Psoas muscle (tissue), 8 donors: Measurements from ENCODE around the gene GFRA1. TPM values are rescaled to one million over a fixed set of nuclear protein-coding genes. Genes with fewer than 3 reads are reported as not detected.

Experiments used
- ATAC-seq, 4 donors: fragments of 200-7000 bp; cut with Tn5 transposase; one replicate each; pipeline ENCODE4 v1.9.1; 2020; ENCODE audit warnings: moderate library complexity in 3 of 4, mild to moderate bottlenecking in 2 of 4
- DNase-seq, 2 donors: peaks; one replicate each; pipeline ENCODE4 v3.0.0-alpha.2; 2020
- H3K27ac ChIP-seq: fragments of 200-600 bp; one replicate; pipeline ENCODE4 v1.8.0; 2022
- H3K27me3 ChIP-seq, 3 donors: fragments of 200-600 bp in 1 of 3; one replicate each; pipeline versions ENCODE4 v1.6.1 to v1.8.0; 2013 to 2022; ENCODE audit warnings: low read length in 2 of 3, mild to moderate bottlenecking in 2 of 3, moderate library complexity in 1 of 3; ENCODE audit not compliant: insufficient read depth in 3 of 3
- H3K36me3 ChIP-seq, 2 donors: fragments of 200-600 bp in 1 of 2; one replicate each; pipeline versions ENCODE4 v1.6.1 to v1.8.0; 2013 to 2022; ENCODE audit warnings: low read depth in 1 of 2, mild to moderate bottlenecking in 1 of 2, moderate library complexity in 1 of 2; ENCODE audit not compliant: insufficient read depth in 1 of 2
- H3K4me1 ChIP-seq: fragments of 200-600 bp; one replicate; pipeline ENCODE4 v1.8.0; 2022
- H3K4me3 ChIP-seq: fragments of 200-600 bp; one replicate; pipeline ENCODE4 v1.8.0; 2022; ENCODE audit warnings: mild to moderate bottlenecking
- H3K9me3 ChIP-seq: fragments of 200-600 bp; one replicate; pipeline ENCODE4 v1.8.0; 2022
- CTCF ChIP-seq: fragments of 200-600 bp; IDR thresholded peaks from one replicate; pipeline ENCODE4 v1.8.0; 2022; ENCODE audit warnings: antibody characterized with exemption
- WGBS, 3 donors: extraction: QIAGEN DNeasy Blood & Tissue Kit; methylation state at CpG; one replicate each; pipeline versions ENCODE4 v1.1.6 to v1.1.7; 2013; 5-methylcytosine and 5-hydroxymethylcytosine counted together
- intact Hi-C, 2 donors: fragments of 100-400 bp; cut with DNase I; formaldehyde crosslinking; loops; one replicate each; pipeline versions ENCODE4 v1.11.0 to v1.14.2; 2022
- polyA plus RNA-seq, 3 donors: library from polyadenylated mRNA; stranded (reverse); fragments of 200-250 nt; gene quantifications; one replicate each; pipeline ENCODE4 v1.2.3, GENCODE V29; 2013
- total RNA-seq, 4 donors: library from RNA; stranded (reverse); fragmentation: NEBNext Ultra II Directional in 2 of 4; extraction: Animal tissue kit (Norgen Biotek cat#: 25700) in 2 of 4; gene quantifications; one replicate each; pipeline versions ENCODE4 v1.2.1 to v1.2.4, GENCODE V29; 2021 to 2023
- donor health status: healthy with polysubstance abuse.
- donor health status: DM: no; HTN: no; CAD: no; lungs with moderate emphysema.
- donor health status: Bipolar disorder and iron deficiency.
- donor health status: healthy.
- donor health status: DM: yes; HTN: yes; CAD: no.
- donor health status: DM: no; HTN: no; CAD: no.
- donor health status: DM: no; HTN: no; CAD: no.
- donor health status: DM: yes; HTN: yes; CAD: no.

The GFRA1 gene
- total and polyA plus RNA-seq, 7 donors: 4.6 to 12.1 (median 7.1) TPM

GRCh38 chr10:116163333-116164131, 109.5 kb downstream of the GFRA1 start:
- H3K4me1 ChIP-seq: no peaks in the 10 kb centered on the region
- H3K9me3 ChIP-seq: no peaks in the 10 kb centered on the region
- TF ChIP-seq CTCF: no peak
- WGBS, 3 donors: 81 to 87% (median 82%) methylated on average over 18 of the region's 18 CpGs
- intact Hi-C loops: no loop called here
- H3K27me3 ChIP-seq: no peaks in the 10 kb centered on the region
- no peaks in the 10 kb centered on the region for H3K36me3 ChIP-seq
- H3K27ac ChIP-seq: no peak overlapping the region
- DNase-seq (no peak), ATAC-seq (no peak)
- no peak overlapping the region for H3K4me3 ChIP-seq

- no peaks in the 10 kb centered on the region for H3K4me1 ChIP-seq
- no peak for TF ChIP-seq CTCF
- no peak for ATAC-seq
- H3K27ac ChIP-seq: no peak overlapping the region
- no peaks in the 10 kb centered on the region for H3K9me3 ChIP-seq
- DNase-seq: no peak
- no peaks in the 10 kb centered on the region for H3K27me3 ChIP-seq
- intact Hi-C loops: no loop called here
- 71 to 77% (median 74%) methylated on average over 4 of the region's 4 CpGs for WGBS, 3 donors
- no peak overlapping the region for H3K4me3 ChIP-seq
- H3K36me3 ChIP-seq: no peaks in the 10 kb centered on the region
These were observed 110.2 kb downstream of the GFRA1 start for GRCh38 chr10:116162851-116163250.

- TF ChIP-seq CTCF: no peak
- no peaks in the 10 kb centered on the region for H3K36me3 ChIP-seq
- intact Hi-C loops: no loop called here
- H3K4me1 ChIP-seq: no peaks in the 10 kb centered on the region
- 88 to 92% (median 90%) methylated on average over 2 of the region's 2 CpGs for WGBS, 3 donors
- no peak overlapping the region for H3K27ac ChIP-seq
- H3K4me3 ChIP-seq: no peak overlapping the region
- no peaks in the 10 kb centered on the region for H3K27me3 ChIP-seq
- ATAC-seq (no peak), DNase-seq (no peak)
- no peaks in the 10 kb centered on the region for H3K9me3 ChIP-seq
These were observed 112.7 kb downstream of the GFRA1 start for GRCh38 chr10:116160271-116160670.

DNA sequence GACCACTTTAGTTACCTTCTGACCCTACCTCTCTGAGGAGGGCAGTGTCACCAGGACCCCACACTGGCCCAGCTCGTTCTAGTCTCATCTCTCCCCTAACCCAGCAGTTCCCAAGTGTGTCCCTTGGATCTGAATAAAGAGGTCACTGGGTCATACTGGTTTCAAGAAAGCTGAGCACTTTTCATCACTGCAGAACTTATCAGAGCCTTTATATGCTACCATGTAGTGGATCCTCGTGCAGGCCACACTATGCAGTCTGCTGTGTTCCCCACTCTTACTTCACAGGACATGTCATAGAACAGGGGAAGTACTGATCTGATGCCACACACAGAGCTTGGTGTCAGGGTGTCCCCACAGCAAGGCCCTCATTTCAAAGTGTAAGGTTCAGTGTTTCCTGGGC, 113.8 kb downstream of the GFRA1 start:
- Histone ChIP-seq H3K4me1 (no peaks in the 10 kb centered on the region), H3K4me3 (no peak overlapping the region), H3K27ac (no peak overlapping the region), H3K9me3 (no peaks in the 10 kb centered on the region), H3K27me3 (no peaks in the 10 kb centered on the region), H3K36me3 (no peaks in the 10 kb centered on the region)
- 85 to 95% (median 88%) methylated on average over 2 of the region's 2 CpGs for WGBS, 3 donors
- no peak for DNase-seq
- ATAC-seq: no peak
- TF ChIP-seq CTCF: no peak
- intact Hi-C loops: no loop called here

- Histone ChIP-seq H3K4me3 (no peak overlapping the region), H3K9me3 (peaks cover 4% of the 10 kb centered on the region), H3K36me3 (no peaks in the 10 kb centered on the region), H3K27me3 (no peaks in the 10 kb centered on the region), H3K4me1 (no peaks in the 10 kb centered on the region), H3K27ac (no peak overlapping the region)
- WGBS, 3 donors: 53 to 81% (median 80%) methylated on average over 2 of the region's 2 CpGs
- DNase-seq (no peak), ATAC-seq (no peak)
- TF ChIP-seq CTCF: no peak
- intact Hi-C loops: no loop called here
These were observed 115.0 kb downstream of the GFRA1 start for GRCh38 chr10:116158036-116158435.
